Parathyroid adenoma (tissue), 2 donors: Measurements from ENCODE around the gene ENTPD8.

ENCODE experiments used
- H2AFZ ChIP-seq: fragments of 300-600 bp; sonication (generic); one replicate; pipeline ENCODE4 v1.7.0; 2017; ENCODE audit warnings: antibody characterized with exemption, mild to moderate bottlenecking
- H3K27ac ChIP-seq: fragments of 300-600 bp; sonication (generic); one replicate; pipeline ENCODE4 v1.7.0; 2017
- H3K27me3 ChIP-seq: fragments of 300-600 bp; sonication (generic); one replicate; pipeline ENCODE4 v1.7.0; 2017; ENCODE audit warnings: low read length; ENCODE audit not compliant: control insufficient read depth, insufficient read depth
- H3K36me3 ChIP-seq: fragments of 300-600 bp; sonication (generic); one replicate; pipeline ENCODE4 v1.7.0; 2017; ENCODE audit warnings: low read length; ENCODE audit not compliant: control insufficient read depth, insufficient read depth
- H3K4me1 ChIP-seq: fragments of 300-600 bp; sonication (generic); one replicate; pipeline ENCODE4 v1.7.0; 2017; ENCODE audit warnings: control low read depth
- H3K4me2 ChIP-seq: fragments of 300-600 bp; sonication (generic); one replicate; pipeline ENCODE4 v1.7.0; 2017; ENCODE audit warnings: low read length
- H3K4me3 ChIP-seq: fragments of 300-600 bp; sonication (generic); one replicate; pipeline ENCODE4 v1.7.0; 2017; ENCODE audit warnings: low read depth, low read length
- H3K79me2 ChIP-seq: fragments of 300-600 bp; sonication (generic); one replicate; pipeline ENCODE4 v1.7.0; 2017; ENCODE audit warnings: control low read depth
- H3K9ac ChIP-seq: fragments of 300-600 bp; sonication (generic); one replicate; pipeline ENCODE4 v1.7.0; 2017; ENCODE audit warnings: mild to moderate bottlenecking
- H3K9me3 ChIP-seq: fragments of 300-600 bp; sonication (generic); one replicate; pipeline ENCODE4 v1.7.0; 2017; ENCODE audit warnings: low read length; ENCODE audit not compliant: control insufficient read depth
- CTCF ChIP-seq: fragments of 300-600 bp; sonication (generic); IDR thresholded peaks from one replicate; pipeline ENCODE4 v1.7.0; 2017; ENCODE audit warnings: antibody characterized with exemption, mild to moderate bottlenecking
- donor health status: primary hyperparathyroidism.

The ENTPD8 gene

DNA sequence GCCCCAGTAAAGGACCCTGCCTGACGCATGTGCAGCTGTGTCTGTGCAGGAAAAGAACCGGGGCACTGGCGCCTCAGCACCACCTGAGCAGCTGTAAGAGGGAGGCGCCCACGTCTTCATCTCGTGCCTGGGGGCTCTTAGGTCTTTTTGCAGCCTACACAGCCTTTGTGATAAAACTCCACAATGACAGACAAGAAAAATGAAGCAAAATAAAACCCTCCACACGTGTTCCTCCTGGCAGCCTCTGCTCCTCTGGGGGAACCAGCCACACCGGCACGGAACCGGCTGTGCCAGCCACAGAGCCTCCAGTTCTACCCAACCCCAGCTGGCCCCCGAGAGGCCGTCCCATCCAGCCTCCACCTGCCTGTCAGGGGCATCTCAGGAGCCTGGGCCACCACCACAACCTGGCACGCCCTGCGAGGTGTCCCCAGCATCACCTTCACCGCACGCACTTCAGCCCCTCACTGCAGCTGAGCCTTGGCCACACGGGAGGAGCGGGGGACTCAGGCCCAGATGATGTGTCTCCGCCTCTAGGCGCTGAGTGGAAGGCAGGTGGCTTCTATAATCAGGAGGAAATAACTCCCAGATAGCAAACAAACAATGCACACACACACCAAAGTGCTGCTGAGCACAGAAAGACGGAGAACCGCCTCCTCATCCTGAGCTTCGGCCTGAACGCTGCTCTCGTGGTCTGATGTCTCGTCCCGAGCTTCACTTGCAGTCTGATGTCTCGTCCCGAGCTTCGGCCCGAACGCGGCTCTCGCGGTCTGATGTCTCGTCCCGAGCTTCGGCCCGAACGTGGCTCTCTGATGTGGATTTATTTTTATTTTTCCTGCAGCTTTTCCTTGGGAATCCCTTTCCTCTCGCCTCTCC is 46.5 kb upstream of the ENTPD8 start:
- TF ChIP-seq CTCF, result no peak
- H3K27me3 ChIP-seq, result no peaks in the 10 kb centered on the region
- H3K79me2 ChIP-seq, result no peaks in the 10 kb centered on the region
- H3K36me3 ChIP-seq, result no peaks in the 10 kb centered on the region
- no peaks in the 10 kb centered on the region for H3K9me3 ChIP-seq
- no peaks in the 10 kb centered on the region for H3K4me1 ChIP-seq
- no peak overlapping the region for H3K4me2 ChIP-seq
- H3K27ac ChIP-seq, result no peak overlapping the region
- no peak overlapping the region for H2AFZ ChIP-seq
- H3K4me3 ChIP-seq, result no peak overlapping the region
- no peak overlapping the region for H3K9ac ChIP-seq

GRCh38 chr9:137486545-137487453 is 45.6 kb upstream of the ENTPD8 start:
- Histone ChIP-seq H3K4me3 (no peak overlapping the region), H3K27me3 (no peaks in the 10 kb centered on the region), H3K4me2 (no peak overlapping the region), H3K27ac (no peak overlapping the region), H3K9me3 (no peaks in the 10 kb centered on the region), H3K4me1 (no peaks in the 10 kb centered on the region), H3K79me2 (no peaks in the 10 kb centered on the region), H2AFZ (no peak overlapping the region), H3K36me3 (no peaks in the 10 kb centered on the region), H3K9ac (no peak overlapping the region)
- no peak for TF ChIP-seq CTCF

- Histone ChIP-seq H3K9ac (no peak overlapping the region), H3K4me2 (no peak overlapping the region), H3K9me3 (no peaks in the 10 kb centered on the region), H3K36me3 (no peaks in the 10 kb centered on the region), H3K4me1 (no peaks in the 10 kb centered on the region), H3K27me3 (no peaks in the 10 kb centered on the region), H3K4me3 (no peak overlapping the region), H3K79me2 (no peaks in the 10 kb centered on the region), H3K27ac (no peak overlapping the region), H2AFZ (no peak overlapping the region)
- TF ChIP-seq CTCF, result no peak
Measured at GRCh38 chr9:137486141-137486490, 45.0 kb upstream of the ENTPD8 start.

- H3K4me3 ChIP-seq, result no peak overlapping the region
- H3K9ac ChIP-seq, result no peak overlapping the region
- H3K36me3 ChIP-seq, result no peaks in the 10 kb centered on the region
- no peaks in the 10 kb centered on the region for H3K9me3 ChIP-seq
- H2AFZ ChIP-seq, result no peak overlapping the region
- no peak overlapping the region for H3K4me2 ChIP-seq
- no peaks in the 10 kb centered on the region for H3K4me1 ChIP-seq
- no peaks in the 10 kb centered on the region for H3K79me2 ChIP-seq
- no peaks in the 10 kb centered on the region for H3K27me3 ChIP-seq
- no peak for TF ChIP-seq CTCF
- H3K27ac ChIP-seq, result no peak overlapping the region
Measured at GRCh38 chr9:137485343-137486140, 44.4 kb upstream of the ENTPD8 start.
